Brain microvascular endothelial cell (primary cell): ENCODE data around the gene HMCN1.
"Not testable (repeated sequence)": the region's sequence is repeated elsewhere in the genome, so short reads cannot be mapped to it uniquely, and the experiment has no call there.

ENCODE experiments used
- DNase-seq: peaks from one replicate; pipeline ENCODE4 v3.0.0-alpha.2; 2020
- H3K27ac ChIP-seq: fragments of 250-450 bp; sonication (Bioruptor Pico); 2 replicates; pipeline ENCODE4 v1.5.1; 2020; ENCODE audit warnings: mild to moderate bottlenecking, moderate library complexity
- H3K27me3 ChIP-seq: fragments of 250-450 bp; sonication (Bioruptor Pico); replicated peaks from 2 replicates; pipeline ENCODE4 v1.5.1; 2020; ENCODE audit warnings: mild to moderate bottlenecking
- H3K36me3 ChIP-seq: fragments of 250-450 bp; sonication (Bioruptor Pico); replicated peaks from 2 replicates; pipeline ENCODE4 v1.5.1; 2020; ENCODE audit warnings: mild to moderate bottlenecking
- H3K4me3 ChIP-seq: 2 replicates; pipeline ENCODE4 v1.5.1; 2011; ENCODE audit warnings: low read depth, mild to moderate bottlenecking, control low read depth, low read length, moderate library complexity
- CTCF ChIP-seq: IDR thresholded peaks from 2 replicates; pipeline ENCODE4 v1.5.1; 2011; ENCODE audit warnings: low read depth, mild to moderate bottlenecking, moderate library complexity, low read length, control low read depth, inconsistent platforms; ENCODE audit errors: missing control alignments
- in situ Hi-C: cut with HindIII; loops from 2 replicates; pipeline ENCODE4 v1.10.0; 2017; ENCODE audit warnings: low sequenced_read_pairs, low pct_ligation_motif_present

The HMCN1 gene

GRCh38 chr1:186183970-186184628 is 449.9 kb downstream of the HMCN1 start:
- H3K27ac ChIP-seq, result peak overlapping the region; percentile 31
- in situ Hi-C loops, result no loop called here

GRCh38 chr1:186186251-186186650 is 452.1 kb downstream of the HMCN1 start:
- H3K27ac ChIP-seq, H3K36me3 ChIP-seq, H3K4me3 ChIP-seq, in situ Hi-C loops, H3K27me3 ChIP-seq, DNase-seq: not testable (repeated sequence)

More at GRCh38 chr1:186183970-186184628, 449.9 kb downstream of the HMCN1 start:
- H3K36me3 ChIP-seq, result no peaks in the 10 kb centered on the region
- TF ChIP-seq CTCF, result no peak
- DNase-seq, result no peak
- H3K4me3 ChIP-seq, result no peak overlapping the region
- no peaks in the 10 kb centered on the region for H3K27me3 ChIP-seq

- H3K27me3 ChIP-seq, result no peaks in the 10 kb centered on the region
- in situ Hi-C loops, result no loop called here
- no peak for TF ChIP-seq CTCF
- H3K27ac ChIP-seq, result peak overlapping the region; percentile 95
- no peak overlapping the region for H3K4me3 ChIP-seq
- no peak for DNase-seq
- no peaks in the 10 kb centered on the region for H3K36me3 ChIP-seq
Measured at GRCh38 chr1:186187601-186188000, 453.4 kb downstream of the HMCN1 start.

- no peak for TF ChIP-seq CTCF
- in situ Hi-C loops, result no loop called here
- no peaks in the 10 kb centered on the region for H3K36me3 ChIP-seq
- no peaks in the 10 kb centered on the region for H3K27me3 ChIP-seq
- H3K4me3 ChIP-seq, result no peak overlapping the region
- DNase-seq, result peak; percentile 94
- H3K27ac ChIP-seq, result peak overlapping the region; percentile 95
Measured at GRCh38 chr1:186188004-186188539, 453.9 kb downstream of the HMCN1 start.

GRCh38 chr1:186188736-186189135 is 454.5 kb downstream of the HMCN1 start:
- Histone ChIP-seq H3K27me3 (no peaks in the 10 kb centered on the region), H3K4me3 (no peak overlapping the region), H3K36me3 (no peaks in the 10 kb centered on the region), H3K27ac (peak overlapping the region; percentile 95)
- no peak for DNase-seq
- in situ Hi-C loops, result no loop called here
- TF ChIP-seq CTCF, result no peak

- in situ Hi-C loops, result no loop called here
- no peak for DNase-seq
Measured at GRCh38 chr1:186189156-186189555, 455.0 kb downstream of the HMCN1 start.

More at GRCh38 chr1:186189156-186189555, 455.0 kb downstream of the HMCN1 start:
- Histone ChIP-seq H3K36me3 (no peaks in the 10 kb centered on the region), H3K4me3 (no peak overlapping the region), H3K27ac (peak overlapping the region; percentile 95), H3K27me3 (no peaks in the 10 kb centered on the region)
- no peak for TF ChIP-seq CTCF
